HG03039 (cell line): ENCODE data around the gene KLHL3.
"Not testable (repeated sequence)": the region's sequence is repeated elsewhere in the genome, so short reads cannot be mapped to it uniquely, and the experiment has no call there.

Experiments used
- ATAC-seq: cut with Tn5 transposase; IDR thresholded peaks from one replicate; pipeline ENCODE4 v1.9.1; 2021; ENCODE audit warnings: mild to moderate bottlenecking, moderate library complexity; ENCODE audit not compliant: unreplicated experiment

The KLHL3 gene

GRCh38 chr5:137672001-137672400, 63.9 kb downstream of the KLHL3 start:
- ATAC-seq: no peak

- ATAC-seq: no peak
Measured at GRCh38 chr5:137669811-137670210, 66.1 kb downstream of the KLHL3 start.

DNA sequence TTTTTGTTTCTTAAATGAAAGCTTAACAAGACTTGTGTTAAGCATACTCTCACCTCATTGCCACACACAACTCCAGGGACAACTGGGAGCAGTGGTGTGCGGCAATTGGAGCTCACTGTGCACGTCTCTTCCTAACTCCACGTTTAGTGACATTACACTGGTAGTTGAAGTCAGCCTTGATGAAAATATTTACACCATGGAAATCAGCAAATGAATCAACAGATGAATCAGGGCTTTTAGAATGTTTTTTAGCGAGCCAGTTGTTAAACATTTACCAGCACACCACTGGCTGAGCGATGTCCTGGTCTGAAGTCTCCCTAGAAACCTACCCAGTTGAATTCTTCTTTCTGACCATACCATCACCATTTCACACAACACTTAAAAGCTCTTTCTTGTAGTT, 67.3 kb downstream of the KLHL3 start:
- no peak for ATAC-seq

DNA sequence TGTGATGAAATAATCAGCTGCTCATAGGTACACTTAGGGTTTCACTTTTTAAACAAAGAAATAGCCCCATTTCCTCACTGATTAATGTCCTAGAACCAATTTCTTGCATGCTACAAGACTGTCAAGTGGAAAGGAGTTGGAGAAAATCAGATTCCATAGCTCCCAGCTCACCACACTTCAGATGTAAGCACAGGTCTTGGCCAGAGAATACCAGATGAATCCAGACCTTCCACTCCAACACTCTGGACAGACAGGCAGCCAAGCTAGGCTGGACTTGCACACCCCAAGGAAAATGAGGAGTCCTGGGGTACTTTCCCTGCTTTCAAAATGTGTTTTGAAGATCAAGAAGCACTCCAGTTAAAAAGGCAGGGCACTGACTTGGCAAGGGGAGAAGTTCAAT, 68.5 kb downstream of the KLHL3 start:
- ATAC-seq: no peak

GRCh38 chr5:137666901-137667300, 69.0 kb downstream of the KLHL3 start:
- no peak for ATAC-seq

- ATAC-seq: peak; percentile 11
Measured at GRCh38 chr5:137666461-137666850, 69.4 kb downstream of the KLHL3 start.

DNA sequence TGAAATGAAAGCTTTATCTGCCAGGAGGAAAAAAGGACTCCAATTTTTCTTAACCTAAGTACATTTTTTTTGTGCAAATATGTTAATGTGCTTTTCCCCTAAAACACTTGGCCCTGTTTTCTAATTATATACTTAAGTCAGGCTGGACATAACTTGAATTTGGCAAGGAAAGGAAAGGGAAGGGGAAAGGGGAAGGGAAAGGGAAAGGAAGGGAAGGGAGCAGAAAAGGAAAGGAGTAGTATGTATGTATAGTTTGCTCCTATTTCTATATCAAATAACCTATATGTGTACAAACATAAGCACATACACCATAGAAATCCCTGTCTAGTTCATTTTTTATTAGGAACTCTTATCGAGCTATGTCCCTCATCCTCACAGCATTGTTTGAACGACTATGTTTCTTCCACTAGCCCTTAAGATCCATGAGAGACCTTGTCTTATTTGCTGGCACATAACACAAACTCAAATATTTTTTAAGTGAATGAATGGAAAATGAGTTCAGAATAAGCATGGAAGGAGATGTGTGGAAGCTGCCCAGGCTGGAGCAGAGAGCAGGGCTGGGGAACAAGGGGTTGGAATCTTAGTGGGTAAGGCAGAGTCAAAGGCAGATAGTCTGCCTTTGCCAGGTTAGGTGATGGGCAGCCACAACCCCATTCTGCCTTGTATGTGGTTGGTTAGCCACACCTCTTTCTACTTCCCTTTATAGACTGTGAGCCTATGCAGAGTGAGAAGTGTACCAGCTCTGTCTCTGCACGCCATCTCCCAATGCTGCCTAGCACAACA, 70.0 kb downstream of the KLHL3 start:
- ATAC-seq: peak; percentile 99

DNA sequence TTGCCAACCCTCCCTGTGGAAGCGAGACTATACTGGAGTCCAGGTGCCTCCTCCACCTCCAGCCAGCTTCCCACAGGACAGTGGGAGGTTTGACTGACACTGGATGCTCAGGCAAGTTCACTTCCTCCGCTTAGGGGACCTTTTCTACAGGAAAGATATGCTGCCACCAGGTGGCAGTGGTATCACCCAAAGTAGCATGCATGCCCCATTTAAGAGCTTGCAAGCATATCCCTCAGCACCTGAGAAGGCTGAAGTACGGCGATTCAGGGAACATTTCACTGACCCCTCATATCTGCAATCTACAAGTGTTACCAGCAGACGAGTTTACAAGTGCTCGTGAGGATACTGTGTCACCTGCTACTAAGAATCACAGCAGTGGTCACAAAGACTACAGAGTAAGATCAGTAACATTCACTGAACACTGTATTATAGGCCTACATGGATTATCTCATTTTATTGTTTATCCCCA, 75.5 kb downstream of the KLHL3 start:
- ATAC-seq: no peak

- no peak for ATAC-seq
Measured at GRCh38 chr5:137659209-137659608, 76.7 kb downstream of the KLHL3 start.

GRCh38 chr5:137658324-137658723, 77.6 kb downstream of the KLHL3 start:
- ATAC-seq: no peak

DNA sequence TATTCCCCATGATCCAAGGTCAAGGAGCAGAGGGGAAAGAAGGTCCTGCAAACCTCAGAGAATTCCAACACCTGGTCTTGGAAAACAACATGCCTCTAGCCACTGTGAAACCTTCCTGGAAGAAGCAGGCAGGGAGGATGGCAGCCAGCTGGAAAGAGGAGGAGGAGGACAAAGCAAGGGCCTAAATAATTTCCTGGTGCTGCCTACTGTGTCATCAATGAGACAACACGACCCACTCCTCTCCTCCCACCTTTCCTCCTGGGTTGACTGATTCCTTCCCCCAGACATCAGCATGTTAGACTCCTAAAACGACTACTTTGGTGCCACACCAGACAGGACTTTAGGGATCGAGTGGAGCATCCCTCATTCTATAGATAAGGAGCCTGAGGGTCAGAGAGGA, 78.8 kb downstream of the KLHL3 start:
- no peak for ATAC-seq

- ATAC-seq: no peak
Measured at GRCh38 chr5:137656558-137656957, 79.3 kb downstream of the KLHL3 start.

DNA sequence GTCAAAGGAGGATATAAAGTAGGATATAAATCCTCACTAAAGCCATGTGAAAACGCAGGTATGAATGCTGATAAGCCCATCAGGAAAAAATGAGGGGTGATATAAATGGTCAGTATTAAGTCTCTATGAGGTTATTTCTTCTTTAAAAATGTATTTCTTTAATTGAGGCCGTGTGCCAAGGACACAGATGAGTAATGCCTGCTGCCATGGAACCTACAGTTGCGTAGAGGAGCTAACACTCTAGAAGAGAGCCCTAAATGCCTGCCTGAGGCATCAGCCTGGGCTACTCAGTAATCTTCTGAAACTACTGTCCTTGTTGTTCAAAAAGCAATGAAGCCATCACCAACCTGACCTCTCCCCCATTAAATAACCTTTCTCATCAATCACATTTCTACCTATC, 84.9 kb downstream of the KLHL3 start:
- no peak for ATAC-seq

- no peak for ATAC-seq
Measured at GRCh38 chr5:137649228-137649935, 86.5 kb downstream of the KLHL3 start.

DNA sequence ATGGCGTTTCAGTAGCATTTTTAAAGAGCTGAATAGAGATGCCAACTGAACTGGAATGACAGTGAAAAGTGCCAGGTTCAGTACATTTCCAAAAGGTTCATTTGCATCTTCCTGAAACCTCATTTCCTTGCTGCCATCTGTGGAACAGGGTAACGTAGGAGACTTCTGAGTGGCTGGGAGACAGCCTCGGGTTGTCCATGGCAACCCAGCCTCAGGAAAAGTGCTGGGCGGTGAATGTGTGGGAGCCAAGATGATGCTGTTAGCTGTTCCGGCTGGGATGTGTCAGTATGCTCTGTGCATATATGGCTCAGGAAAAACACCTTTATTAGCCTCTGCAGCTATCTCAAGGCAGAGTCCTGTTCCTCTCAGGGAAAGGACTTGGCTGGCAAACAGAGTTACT, 87.5 kb downstream of the KLHL3 start:
- ATAC-seq: no peak

DNA sequence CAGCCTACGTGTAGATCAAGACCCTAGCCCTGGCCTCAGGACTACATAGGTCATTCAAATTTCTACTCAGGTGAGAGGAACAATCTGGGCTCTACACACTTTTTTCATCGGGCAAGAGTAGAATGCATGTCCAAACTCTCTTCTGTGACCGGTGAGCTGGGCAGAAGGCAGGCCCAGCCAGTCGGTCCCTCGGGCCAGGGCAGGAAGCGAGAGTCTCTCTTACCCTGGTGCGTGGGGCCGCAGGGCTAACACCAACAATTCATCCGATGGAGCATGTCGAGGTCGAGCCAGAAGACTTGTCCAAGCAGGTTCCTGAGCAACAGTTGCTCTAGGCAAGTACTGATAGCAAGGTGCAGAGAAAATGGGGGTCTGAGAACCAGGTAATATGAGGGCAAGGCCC, 88.5 kb downstream of the KLHL3 start:
- ATAC-seq: no peak

GRCh38 chr5:137646761-137647160, 89.1 kb downstream of the KLHL3 start:
- no peak for ATAC-seq

GRCh38 chr5:137643081-137643480, 92.8 kb downstream of the KLHL3 start:
- ATAC-seq: not testable (repeated sequence)

DNA sequence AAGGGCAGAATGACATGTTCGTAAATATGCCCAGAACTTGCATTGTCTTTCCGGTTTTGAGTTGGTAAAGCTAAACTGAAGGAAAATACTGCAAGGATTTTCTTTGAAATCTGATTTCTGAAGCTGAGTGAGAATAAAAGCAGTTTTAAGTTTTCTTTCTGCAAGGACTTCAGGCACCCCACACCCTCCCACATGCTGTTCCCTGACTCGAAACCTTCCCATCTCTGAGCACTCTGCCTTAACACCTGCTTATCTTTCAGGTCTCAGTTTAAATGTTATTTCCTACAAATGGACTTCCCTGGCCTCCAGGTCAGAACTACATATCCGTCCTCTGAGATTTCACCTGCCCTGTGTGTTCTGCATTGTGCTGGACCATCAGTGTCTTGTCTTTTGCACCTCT, 93.8 kb downstream of the KLHL3 start:
- ATAC-seq: no peak

DNA sequence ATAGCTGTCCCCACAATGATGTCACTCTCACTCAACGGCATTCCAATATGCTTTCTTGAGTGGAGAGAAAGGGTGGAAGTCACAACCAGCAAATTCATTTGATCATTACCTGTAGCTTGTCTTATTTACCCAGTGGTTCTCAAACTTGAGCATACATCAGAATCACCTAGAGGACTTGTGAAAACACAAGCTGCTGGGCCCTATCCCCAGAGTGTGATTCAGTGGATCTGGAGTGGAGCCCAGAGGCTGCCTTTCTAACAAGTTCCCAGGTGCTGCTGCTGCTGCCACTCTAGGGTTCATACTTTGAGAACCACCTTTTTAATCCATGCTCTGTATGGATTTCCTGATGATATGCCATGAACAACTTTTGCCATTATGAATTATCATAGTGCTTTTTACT, 94.7 kb downstream of the KLHL3 start:
- no peak for ATAC-seq

GRCh38 chr5:137639645-137640044, 96.2 kb downstream of the KLHL3 start:
- ATAC-seq: no peak

- no peak for ATAC-seq
Measured at GRCh38 chr5:137638841-137639240, 97.0 kb downstream of the KLHL3 start.
